Measurements from ENCODE around the gene ENGASE.

ENGASE gene

DNA sequence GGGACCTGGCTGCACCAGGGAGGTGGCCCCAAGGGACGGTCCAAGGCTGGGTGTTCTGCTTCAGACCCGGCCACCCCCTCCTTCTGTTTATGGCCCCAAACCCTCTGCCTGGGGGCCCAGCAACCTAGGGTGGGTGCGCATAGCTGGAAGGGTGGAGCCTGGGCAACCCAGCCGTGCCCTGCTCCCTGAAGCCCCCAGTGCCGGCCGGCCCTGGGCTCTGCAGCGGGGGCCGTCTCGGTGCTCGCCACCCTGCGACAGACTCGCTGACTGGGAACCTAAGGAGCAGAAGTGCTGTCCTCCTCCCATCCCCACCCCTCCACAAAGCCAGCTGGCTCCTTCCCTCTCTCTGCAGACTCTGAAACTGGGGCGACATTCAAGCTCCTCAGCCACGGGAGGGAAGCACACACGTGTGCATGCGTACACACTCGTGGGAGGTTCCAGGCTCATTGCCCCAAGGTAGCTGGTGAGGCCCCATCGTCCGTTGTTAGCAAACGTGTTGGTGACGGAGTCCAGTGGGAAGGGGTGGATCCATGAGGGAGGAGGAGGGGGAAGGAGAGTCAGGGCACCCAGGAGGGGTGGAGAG is 43.4 kb downstream of the ENGASE start:
- no peak for DNase-seq

DNA sequence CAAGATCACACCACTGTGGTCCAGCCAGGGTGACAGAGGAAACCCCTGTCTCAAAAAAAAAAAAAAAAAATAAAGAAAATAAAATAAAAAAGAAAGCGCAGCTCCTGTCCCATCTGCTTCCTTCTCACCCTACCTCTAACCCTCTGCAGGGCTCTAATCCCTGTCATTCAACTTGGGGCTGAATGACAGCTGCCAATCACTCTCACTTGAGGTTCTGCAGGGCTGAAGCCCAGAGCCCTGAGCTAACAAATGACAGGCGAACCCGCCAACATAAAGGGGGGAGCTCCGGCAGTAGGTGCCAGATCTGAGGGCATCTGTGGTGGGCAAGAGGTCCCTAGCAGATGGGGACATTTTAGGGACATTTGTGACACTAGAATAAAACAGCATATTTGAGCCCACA is 44.3 kb downstream of the ENGASE start:
- DNase-seq: no peak

DNA sequence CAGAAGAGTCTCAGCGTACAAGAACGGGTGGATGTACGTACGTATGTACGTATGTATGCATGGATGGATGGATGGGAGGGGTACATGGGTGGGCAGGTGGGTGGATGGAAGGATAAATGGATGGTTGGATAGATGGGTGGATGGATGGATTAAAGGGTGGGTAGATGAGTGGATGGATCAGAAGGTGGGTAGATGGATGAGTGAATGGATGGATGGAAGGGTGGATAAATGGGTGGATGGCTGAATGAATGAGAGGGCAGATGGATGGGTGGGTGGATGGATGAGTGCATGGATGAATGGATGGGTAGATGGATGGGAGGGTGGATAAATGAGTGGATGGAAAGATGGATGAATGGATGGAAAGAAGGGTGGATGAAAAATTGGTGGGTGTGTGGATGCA is 45.6 kb downstream of the ENGASE start:
- no peak for DNase-seq

DNA sequence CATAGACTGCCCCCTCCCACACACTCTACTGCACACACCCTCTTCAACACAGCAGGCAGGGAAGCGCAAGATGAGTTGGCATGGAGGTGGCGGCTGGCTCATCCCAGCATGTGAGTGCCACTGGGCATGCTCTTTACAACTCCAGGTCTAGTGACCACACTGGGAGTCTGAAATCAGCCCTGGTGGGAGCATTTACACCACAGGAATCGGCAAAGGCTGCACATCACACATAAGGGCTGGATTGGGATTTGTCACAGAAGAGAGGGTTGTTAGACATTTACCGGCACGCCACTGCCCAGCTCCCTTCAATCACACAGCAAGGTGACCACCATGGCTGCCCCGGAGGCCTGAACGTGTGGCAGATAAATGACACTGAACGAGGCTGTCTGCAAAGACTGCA is 49.4 kb downstream of the ENGASE start:
- no peak for DNase-seq

DNA sequence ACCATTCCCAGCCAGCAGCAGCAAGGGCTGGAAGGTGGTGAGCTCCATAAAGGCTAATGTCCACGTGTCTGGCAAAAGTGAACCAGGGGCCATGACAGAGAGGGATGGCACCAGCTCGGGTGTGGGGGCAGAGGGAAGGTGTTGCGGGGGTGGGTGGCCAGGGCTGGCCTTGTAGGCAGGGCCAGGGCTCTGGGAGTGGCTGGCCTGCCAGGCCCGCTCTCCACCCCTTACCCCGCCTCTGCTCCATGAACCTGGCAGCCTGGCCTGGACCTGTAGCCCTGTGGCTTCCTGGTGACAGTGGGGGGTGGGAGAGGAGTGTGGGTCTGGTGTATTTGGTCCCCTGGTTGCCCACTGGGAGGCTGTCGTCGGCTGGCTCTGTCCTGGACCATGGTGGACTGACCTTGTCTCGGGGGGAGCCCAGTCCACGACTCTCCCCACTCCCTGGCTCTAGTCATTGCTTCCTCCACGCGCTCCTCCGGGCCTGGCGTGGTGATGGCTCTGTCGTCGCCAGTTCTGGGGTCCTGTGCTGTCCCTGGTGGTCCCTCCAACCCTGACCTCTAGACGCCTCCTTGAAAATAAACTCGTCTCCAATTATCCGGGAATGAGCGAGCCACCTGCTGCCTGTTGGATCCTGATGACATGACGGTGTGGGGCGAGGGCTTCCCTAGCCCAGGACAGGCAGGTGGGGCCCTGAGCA is 50.0 kb downstream of the ENGASE start:
- DNase-seq: no peak

DNA sequence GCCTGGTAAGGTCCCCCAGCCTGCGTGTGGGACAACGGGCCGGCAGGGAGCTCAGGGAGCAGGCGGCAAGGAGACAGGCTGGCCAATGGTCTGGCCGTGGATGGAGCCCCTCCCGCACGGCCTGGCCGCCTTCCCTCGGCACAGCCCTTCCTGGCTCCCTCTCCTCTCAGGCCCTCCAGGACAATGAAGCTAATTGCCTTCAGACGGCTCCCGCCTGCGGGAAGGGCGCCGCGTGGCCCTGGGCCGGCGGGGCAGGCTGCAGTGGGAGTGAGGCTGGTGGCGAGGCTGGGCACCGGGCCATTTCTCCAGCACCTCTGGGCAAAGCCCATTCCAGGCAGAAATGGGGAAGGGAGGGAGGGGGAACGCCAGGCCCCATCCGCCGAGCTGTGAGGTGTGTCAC is 50.9 kb downstream of the ENGASE start:
- DNase-seq: no peak

DNA sequence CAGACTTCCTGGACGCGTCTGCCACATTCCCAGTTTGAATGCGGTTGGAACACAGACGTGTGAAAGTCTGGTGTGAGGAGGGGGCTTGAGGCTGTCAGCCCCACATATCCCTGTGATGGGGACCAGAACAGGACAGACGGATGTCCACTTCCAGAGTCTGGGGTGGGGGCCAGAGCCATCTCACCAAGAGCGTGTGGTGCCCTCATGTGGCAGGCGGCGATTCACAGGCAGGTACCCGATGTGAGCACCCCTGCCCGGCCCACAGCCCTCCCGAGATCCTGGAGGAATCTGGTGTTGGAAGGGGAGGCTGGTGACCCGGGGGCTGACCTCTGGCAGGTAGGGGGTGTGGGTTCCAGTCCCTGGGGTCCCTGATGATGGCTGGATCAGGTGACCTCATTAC is 51.5 kb downstream of the ENGASE start:
- DNase-seq: no peak

DNA sequence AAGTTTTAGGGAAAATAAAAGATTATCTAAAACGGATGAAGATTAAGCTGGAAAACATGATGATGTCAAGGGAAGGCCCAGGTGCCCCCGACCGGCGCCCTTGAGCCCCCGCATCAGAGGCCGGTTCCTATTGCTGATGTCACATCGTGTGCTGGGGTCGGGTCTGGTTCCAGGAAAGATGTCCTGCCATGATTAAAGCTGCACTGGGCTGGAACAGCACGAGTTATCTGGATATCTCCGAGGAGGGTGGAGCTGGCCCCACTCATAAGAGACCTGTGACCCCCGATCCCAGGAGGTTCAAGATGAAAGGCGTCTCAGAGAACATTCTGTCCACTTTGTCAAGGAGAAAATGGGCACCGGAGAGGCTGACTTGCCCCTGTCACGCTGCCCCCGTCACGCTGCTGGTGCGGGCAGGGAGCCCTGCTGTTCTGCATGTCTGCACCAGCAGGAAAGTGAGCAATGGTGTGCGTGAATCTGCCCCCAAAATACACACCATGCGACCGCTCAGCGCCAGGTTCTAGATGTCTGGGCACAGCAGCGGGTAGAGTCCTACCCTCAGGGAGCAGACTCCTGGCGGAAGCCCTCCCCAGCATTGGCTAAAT is 53.0 kb downstream of the ENGASE start:
- no peak for DNase-seq

DNA sequence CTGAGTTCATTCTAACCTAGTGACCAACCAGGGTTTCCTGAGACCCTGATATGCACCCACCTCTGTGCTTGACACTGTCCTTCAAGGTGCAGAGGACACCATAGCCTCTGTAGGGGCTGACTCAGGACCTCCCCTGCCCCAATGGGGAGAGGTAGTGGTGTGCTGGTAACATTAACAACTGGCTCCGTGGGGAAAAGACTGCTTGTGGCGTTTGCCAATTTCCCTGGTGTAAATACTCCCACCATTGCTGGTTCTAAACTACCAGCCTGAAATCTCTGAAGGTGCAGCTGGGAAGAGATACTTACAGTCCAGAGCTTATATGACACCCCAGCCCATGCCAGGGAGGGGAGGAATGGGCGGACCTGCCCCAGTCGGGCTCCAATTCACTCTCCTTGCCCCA is 54.9 kb downstream of the ENGASE start:
- no peak for DNase-seq

DNA sequence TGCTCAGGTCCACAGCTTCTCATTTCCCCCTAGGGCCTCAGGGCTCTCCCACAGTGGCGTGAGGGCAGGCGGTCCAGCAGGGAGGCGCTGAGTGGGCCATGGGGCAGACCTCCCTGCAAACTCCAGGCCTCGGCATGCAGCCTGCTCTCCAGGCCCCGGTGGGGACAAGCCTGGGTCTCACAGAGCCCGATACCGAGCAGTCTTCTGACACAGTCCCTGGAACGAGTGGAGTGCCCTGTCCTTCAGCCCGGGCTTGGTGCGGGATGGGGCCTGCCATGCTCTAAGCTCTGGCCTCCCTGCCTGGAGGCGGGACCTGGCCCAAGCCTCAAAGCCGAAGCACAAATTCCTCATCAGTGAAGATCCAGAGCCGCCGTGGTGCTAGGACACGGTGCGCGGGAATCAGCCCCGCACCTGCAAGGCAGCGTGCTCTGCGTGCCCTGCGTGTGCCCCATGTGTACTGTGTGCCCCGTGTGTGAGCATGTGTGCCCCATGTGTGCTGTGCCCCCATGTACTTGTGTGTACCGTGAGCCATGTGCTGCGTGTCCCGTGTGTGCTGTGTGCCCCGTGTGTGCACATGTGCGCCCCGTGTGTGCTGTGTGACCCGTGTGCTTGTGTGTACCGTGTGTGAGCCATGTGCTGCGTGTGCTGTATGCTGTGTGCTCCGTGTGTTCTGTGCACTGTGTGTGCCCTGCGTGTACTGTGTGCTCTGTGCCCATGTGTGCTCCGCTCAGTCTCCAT is 56.1 kb downstream of the ENGASE start:
- DNase-seq: no peak

DNA sequence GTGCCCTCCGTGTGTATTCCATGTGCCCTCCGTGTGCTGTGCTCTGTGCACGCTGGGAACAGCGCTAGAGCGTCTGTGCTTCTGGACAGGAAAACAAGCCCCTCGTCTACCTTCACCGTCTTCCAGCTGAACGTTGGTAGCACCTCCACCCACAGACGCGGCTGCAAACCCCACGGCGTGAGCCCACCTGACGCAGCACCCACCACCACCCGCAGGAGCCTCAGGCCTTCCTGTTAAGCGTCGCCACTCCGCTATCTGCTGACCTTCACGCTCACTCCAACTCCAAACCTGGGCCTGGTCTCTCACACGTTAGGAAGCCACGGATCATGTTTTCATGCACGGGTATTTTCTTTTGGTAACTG is 56.6 kb downstream of the ENGASE start:
- no peak for DNase-seq

DNA sequence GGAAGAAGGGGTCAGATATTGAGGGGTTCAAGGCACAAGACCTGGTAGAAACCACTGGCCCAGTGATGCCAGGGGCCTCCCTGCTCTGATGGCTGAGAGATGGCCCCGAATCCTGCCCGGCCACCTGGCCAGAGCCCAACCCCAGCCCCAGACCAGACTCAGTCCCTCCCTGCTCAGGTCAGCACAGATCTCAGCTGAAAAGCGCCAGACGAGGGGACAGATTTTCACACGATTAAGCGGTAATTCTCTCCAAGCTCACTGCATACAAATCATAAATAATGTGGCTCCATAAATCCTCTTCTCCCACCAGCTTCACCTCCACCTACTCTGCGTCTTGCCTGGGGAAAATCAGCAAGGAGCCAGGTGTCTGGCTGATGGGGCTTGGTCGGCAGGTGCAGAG is 57.1 kb downstream of the ENGASE start:
- no peak for DNase-seq

DNA sequence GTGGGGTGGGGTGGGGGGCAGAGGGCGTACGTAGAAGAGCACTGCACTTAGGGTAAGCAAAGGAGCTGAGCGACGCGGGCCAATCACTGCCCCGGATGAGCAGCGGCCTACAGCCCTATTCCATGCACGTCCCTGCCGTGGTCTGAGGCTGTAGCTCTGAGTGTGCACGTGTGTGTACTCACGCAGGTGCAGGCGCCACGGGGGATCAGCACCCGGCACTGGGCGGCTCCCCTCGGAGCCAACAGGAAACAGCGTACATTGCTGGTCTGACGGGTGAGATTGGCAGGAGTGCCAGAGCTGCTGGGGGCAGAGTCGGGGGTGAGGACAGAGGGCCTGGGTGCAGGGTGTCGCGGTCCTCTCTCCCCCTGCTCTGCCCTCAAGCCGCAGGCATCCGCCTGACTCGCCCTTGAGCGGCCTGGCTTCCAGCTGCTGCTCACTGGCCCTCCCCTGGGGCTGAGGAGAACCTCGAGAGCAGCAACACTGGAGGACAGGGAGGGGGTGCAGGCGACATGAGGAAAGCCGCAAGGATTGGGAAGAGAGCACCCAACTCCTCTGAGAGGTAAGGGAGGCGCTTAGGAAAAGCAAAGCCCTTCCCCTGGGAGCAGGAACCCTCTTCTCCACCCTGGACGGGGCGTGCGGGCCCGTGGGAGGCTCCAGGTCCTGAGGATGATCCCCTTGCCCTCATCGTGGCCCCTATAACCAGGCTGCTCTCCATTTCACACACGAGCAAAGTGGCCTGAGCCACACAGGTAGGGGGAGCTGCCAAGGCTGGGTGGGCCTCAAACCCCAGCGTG is 57.8 kb downstream of the ENGASE start:
- DNase-seq: no peak

DNA sequence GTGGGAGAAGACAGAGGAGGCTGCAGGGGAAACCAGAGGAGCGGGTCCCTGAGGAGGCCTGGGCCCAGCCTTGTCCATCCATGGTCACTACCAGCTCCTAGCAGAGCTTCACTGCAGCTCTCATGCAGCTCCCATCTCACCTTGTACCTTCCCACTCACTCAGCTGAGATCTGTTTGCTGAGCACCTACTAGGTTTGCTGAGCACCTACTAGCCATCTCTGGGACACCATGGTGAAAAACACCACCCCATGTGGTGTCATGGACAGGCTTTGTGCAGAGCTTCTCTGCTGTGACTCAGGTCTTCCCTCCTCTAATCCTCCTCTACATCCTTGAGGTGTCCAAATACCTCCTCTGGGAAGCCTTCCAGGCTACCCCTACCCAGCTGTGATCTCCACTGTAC is 58.6 kb downstream of the ENGASE start:
- no peak for DNase-seq

DNA sequence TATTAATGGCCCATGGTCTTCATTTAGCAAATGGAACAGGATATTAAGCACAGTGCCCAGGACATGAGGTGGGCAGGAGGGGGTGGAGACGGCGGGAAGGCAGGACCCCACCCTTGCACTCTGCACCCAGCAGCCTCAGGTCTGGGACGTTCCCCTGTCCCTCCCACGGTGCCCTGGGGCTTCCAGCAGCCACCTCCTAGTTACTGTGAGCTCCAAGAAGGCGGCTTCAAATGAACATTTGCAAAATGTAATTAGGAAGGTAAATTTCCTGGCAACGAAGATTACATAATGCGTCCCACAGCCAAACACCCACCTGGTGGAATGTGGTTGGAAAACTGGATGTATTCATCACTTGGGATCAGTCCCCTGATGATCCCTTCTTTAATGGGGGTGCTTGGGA is 59.4 kb downstream of the ENGASE start:
- DNase-seq: no peak

DNA sequence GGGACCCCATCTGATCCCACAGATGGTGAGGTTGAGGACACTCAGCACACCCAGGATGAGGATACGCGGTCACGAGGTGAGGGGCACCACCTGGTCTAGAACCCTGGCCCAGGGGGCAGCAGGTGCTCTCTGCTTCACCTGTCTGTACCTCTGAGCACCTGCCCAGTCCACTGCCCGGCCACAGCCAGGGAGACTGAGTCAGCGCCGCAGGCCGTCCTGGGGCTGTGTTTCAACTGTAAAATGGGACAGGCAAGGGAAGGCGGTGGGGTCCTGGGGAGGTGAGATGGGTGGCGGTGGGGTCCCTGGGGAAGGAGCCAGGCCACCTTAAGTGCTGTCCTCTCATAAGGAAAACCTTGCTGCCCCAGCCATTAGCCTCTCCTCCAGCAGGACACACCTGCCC is 60.4 kb downstream of the ENGASE start:
- DNase-seq: no peak

DNA sequence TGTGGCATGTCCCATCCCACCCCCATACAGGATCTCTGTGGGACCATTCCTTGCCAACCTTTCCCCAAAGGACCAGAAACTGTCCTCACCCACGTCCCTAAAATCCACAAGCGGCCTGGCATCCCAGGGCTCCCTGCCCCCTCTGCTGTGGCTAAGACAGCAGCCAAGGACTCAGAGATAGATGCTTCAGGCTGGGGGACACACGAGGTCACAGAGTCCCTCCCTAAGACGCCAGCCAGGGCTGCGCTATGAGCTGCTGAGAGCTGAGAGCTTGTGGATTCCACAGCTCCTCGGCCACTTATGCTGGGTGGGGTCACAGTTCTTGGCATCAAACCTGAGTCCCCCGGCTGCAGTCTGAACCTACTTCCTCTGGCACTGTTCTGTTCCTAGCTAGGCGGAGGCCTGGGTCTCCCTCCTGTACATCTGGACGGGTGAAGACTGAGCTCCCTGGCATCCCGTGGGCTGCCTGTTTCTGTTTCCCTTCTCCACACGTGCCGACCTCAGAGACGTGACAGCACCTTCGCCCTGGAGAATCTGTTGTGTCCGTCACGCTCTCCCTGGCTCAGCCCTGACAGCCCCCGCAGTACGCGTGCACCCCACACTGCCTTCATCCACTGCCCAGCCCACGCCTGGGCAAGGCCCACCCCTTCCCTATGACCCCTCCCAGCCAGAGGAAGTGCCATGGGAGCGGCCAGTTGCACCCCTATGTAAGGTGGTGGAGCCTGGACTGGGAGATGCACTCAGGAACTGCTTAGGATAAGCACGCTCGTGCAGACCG is 61.2 kb downstream of the ENGASE start:
- no peak for DNase-seq
